Renal cortical epithelial cell (primary cell): ENCODE results near the gene SNX30. TPM values are rescaled to one million over a fixed set of nuclear protein-coding genes. Genes with fewer than 3 reads are reported as not detected.

Source experiments
- DNase-seq: peaks from one replicate; pipeline ENCODE4 v3.0.0-alpha.2; 2011; ENCODE audit warnings: low read depth
- total RNA-seq: library from RNA; depleted of rRNA; stranded (reverse); fragments of >200 nt; gene quantifications from 2 replicates; pipeline ENCODE4 v1.2.3, GENCODE V29; 2014

The SNX30 gene
- total RNA-seq, 1 donor from 2014 or later = 61.9 TPM

- DNase-seq = no peak
Observed at GRCh38 chr9:112822618-112823017, 72.1 kb downstream of the SNX30 start.

- DNase-seq = no peak
Observed at GRCh38 chr9:112823257-112823656, 72.7 kb downstream of the SNX30 start.

- DNase-seq = no peak
Observed at GRCh38 chr9:112831281-112831851, 80.8 kb downstream of the SNX30 start.

GRCh38 chr9:112831969-112832368 lies 81.4 kb downstream of the SNX30 start:
- DNase-seq = no peak

GRCh38 chr9:112833081-112833480 lies 82.5 kb downstream of the SNX30 start:
- DNase-seq = no peak

- no peak for DNase-seq
Observed at GRCh38 chr9:112836394-112836793, 85.8 kb downstream of the SNX30 start.

GRCh38 chr9:112838342-112838741 lies 87.8 kb downstream of the SNX30 start:
- DNase-seq = no peak

GRCh38 chr9:112839331-112839730 lies 88.8 kb downstream of the SNX30 start:
- DNase-seq = no peak

GRCh38 chr9:112841261-112841660 lies 90.7 kb downstream of the SNX30 start:
- DNase-seq = no peak

GRCh38 chr9:112842555-112842954 lies 92.0 kb downstream of the SNX30 start:
- DNase-seq = no peak

GRCh38 chr9:112844771-112845542 lies 94.4 kb downstream of the SNX30 start:
- DNase-seq = peak; percentile 49

- DNase-seq = no peak
Observed at GRCh38 chr9:112846528-112847488, 96.2 kb downstream of the SNX30 start.

- no peak for DNase-seq
Observed at GRCh38 chr9:112848316-112849151, 98.0 kb downstream of the SNX30 start.

- DNase-seq = no peak
Observed at GRCh38 chr9:112849363-112849922, 98.9 kb downstream of the SNX30 start.

- DNase-seq = no peak
Observed at GRCh38 chr9:112850840-112851239, 100.3 kb downstream of the SNX30 start.

- DNase-seq = no peak
Observed at GRCh38 chr9:112852741-112853504, 102.4 kb downstream of the SNX30 start.

- DNase-seq = no peak
Observed at GRCh38 chr9:112853882-112854585, 103.5 kb downstream of the SNX30 start.

- DNase-seq = no peak
Observed at GRCh38 chr9:112854657-112855056, 104.1 kb downstream of the SNX30 start.

- DNase-seq = no peak
Observed at GRCh38 chr9:112856200-112856599, 105.6 kb downstream of the SNX30 start.

- DNase-seq = no peak
Observed at GRCh38 chr9:112856843-112857242, 106.3 kb downstream of the SNX30 start.
